ENCODE data around the gene MAST3. TPM values are rescaled to one million over a fixed set of nuclear protein-coding genes. Genes with fewer than 3 reads are reported as not detected.

MAST3 gene
- total and polyA plus RNA-seq, 2 of the 8 experiments (the other 6 are each of a cell fraction or from before 2014, with no cell fraction given), result 3.4 to 9.0 TPM

- Histone ChIP-seq H3K23ac (ENCODE audit: insufficient read length) (no peak overlapping the region), H2BK20ac (ENCODE audit: low read length) (no peak overlapping the region), H2BK15ac (ENCODE audit: low read length) (no peak overlapping the region), H3K36me3 (ENCODE audit: control insufficient read depth in 2 of 4, insufficient read depth in 4 of 4, low read length in 3 of 4) (peaks cover 0 to 10% (median 4%) of the 10 kb centered on the region in 4 experiments; a peak in 2 of 8 replicates), H4K20me1 (replicated peaks in 1 of 2; ENCODE audit: control insufficient read depth in 1 of 2, insufficient read depth in 2 of 2, low read length in 2 of 2) (peaks cover 6 to 16% of the 10 kb centered on the region in 2 experiments), H3K4ac (replicated peaks; ENCODE audit: insufficient read length, low read depth, low read length) (no peak overlapping the region), H3K4me3 (ENCODE audit: extremely low read depth in 1 of 4, insufficient read depth in 2 of 4, low read depth in 3 of 4, low read length in 4 of 4) (peak overlapping the region; percentile 63 to 83 (median 76)), H2BK5ac (ENCODE audit: low read depth, low read length) (peak overlapping the region; percentile 98), H3K23me2 (ENCODE audit: low read depth, low read length) (peaks cover 13% of the 10 kb centered on the region), H3K79me2 (ENCODE audit: control insufficient read depth in 1 of 2, insufficient read depth in 2 of 2, low read length in 2 of 2) (no peaks in the 10 kb centered on the region; a peak in 1 of 4 replicates), H2AFZ (ENCODE audit: low read length) (peak overlapping the region; percentile 93; the same call in 1 of the 2 replicates), H4K91ac (replicated peaks; ENCODE audit: insufficient read length, low read length) (no peak overlapping the region), H3K9me3 (ENCODE audit: insufficient read depth in 2 of 2, low read depth in 1 of 2, low read length in 1 of 2) (no peaks in the 10 kb centered on the region), H2BK12ac (ENCODE audit: low read depth, low read length) (no peak overlapping the region), H3K18ac (ENCODE audit: extremely low read depth, low read length) (no peak overlapping the region; the same call in 1 of the 2 replicates), H4K5ac (ENCODE audit: insufficient read length, low read depth, low read length) (peak overlapping the region; percentile 95), H3K4me2 (ENCODE audit: insufficient read depth in 1 of 2, low read depth in 2 of 2, low read length in 2 of 2) (peak overlapping the region; percentile 84 to 90), H2BK120ac (replicated peaks; ENCODE audit: low read depth, low read length) (no peak overlapping the region), H3K9ac (replicated peaks in 1 of 4; ENCODE audit: extremely low read depth in 1 of 4, low read depth in 3 of 4, low read length in 3 of 4) (peak overlapping the region; percentile 63 to 98 (median 94)), H3K27me3 (replicated peaks in 1 of 4; ENCODE audit: control insufficient read depth in 3 of 4, extremely low read depth in 1 of 4, insufficient read depth in 3 of 4, low read length in 3 of 4) (no peaks in the 10 kb centered on the region), H2AK5ac (ENCODE audit: low read depth, low read length) (no peak overlapping the region), H3K56ac (replicated peaks; ENCODE audit: insufficient read length, low read depth, low read length) (peak overlapping the region; percentile 93), H3K14ac (ENCODE audit: insufficient read length) (no peak overlapping the region), H3K27ac (ENCODE audit: low read depth, low read length) (peak overlapping the region; percentile 94), H3K4me1 (replicated peaks in 1 of 4; ENCODE audit: control insufficient read depth in 3 of 4, insufficient read depth in 4 of 4, low read length in 3 of 4) (peaks cover 0 to 8% (median 4%) of the 10 kb centered on the region in 4 experiments; a peak in 4 of 7 replicates), H4K8ac (ENCODE audit: extremely low read depth, insufficient read depth, low read length) (peak overlapping the region; percentile 95; the same call in 1 of the 2 replicates), H3K79me1 (ENCODE audit: low read depth, low read length) (peaks cover 4% of the 10 kb centered on the region; the same call in 1 of the 2 replicates)
- 3% methylated on average over 22 of the region's 22 CpGs; no CpG with 5 or more reads in 1 of the 2 experiments for WGBS, 2 experiments (ENCODE audit: extremely low coverage in 1 of 2, insufficient coverage in 1 of 2, insufficient read length in 1 of 2, insufficient replicate concordance in 2 of 2, low coverage in 1 of 2, low lambda C conversion rate in 2 of 2, missing lambda C conversion rate in 1 of 2)
- CTCF ChIA-PET (ENCODE audit: partially characterized antibody), result interaction anchor here (0.6 to 3.0 kb wide), 11 partner anchors 10 to 1353 kb away, joined by 3 to 29 read pairs (median 4); no protein-coding TSS in a partner anchor
- FAIRE-seq (peak; percentile 96), DNase-seq (ENCODE audit: low read depth in 1 of 2, low spot score in 2 of 2) (peak; percentile 97 to 99)
- POLR2A ChIA-PET (ENCODE audit: partially characterized antibody), result interaction anchor here (0.7 to 2.0 kb wide), 7 partner anchors 9 to 292 kb away, joined by 3 to 7 read pairs (median 5); partner anchors contain the start of genes JUND and RPL18A
- TF ChIP-seq RAD21 (IDR thresholded peaks at IDR 0.05 in 1 of 2, conservative IDR thresholded peaks at IDR 0.05 in 1 of 2; ENCODE audit: low read depth in 2 of 2, low read length in 2 of 2) (peak in 1 of 2 experiments; percentile 21; a peak in 1 of 4 replicates), CTCF (IDR thresholded peaks at IDR 0.05; ENCODE audit: control extremely low read depth in 1 of 3, insufficient read depth in 1 of 3, low read depth in 1 of 3, low read length in 3 of 3) (peak; percentile 46 to 74 (median 46); a peak in 3 of 4 replicates), KDM5A (IDR thresholded peaks at IDR 0.05; ENCODE audit: low read length) (no peak), SIN3A (conservative IDR thresholded peaks at IDR 0.05 in 1 of 2, IDR thresholded peaks at IDR 0.05 in 1 of 2; ENCODE audit: low read depth in 1 of 2, low read length in 2 of 2) (peak in 1 of 2 experiments; percentile 88; a peak in 2 of 4 replicates), CBX8 (IDR thresholded peaks at IDR 0.05; ENCODE audit: borderline replicate concordance, low read depth, low read length) (no peak), TBP (IDR thresholded peaks at IDR 0.05; ENCODE audit: low read depth, low read length) (no peak), EP300 (IDR thresholded peaks at IDR 0.05; ENCODE audit: borderline replicate concordance in 1 of 2, low read depth in 2 of 2, low read length in 2 of 2) (no peak)
- TF ChIP-seq, protein P1, sequence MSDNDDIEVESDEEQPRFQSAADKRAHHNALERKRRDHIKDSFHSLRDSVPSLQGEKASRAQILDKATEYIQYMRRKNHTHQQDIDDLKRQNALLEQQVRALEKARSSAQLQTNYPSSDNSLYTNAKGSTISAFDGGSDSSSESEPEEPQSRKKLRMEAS (IDR thresholded peaks at IDR 0.05), result 0 out of 2 replicates have a peak, but pooled peaks have one; percentile 4
Observed at GRCh38 chr19:18152442-18152816, 54.9 kb downstream of the MAST3 start.

All from H1 (cell line).